GM12892 (cell line): ENCODE data around the gene PLK3.

Experiments
- POLR2A ChIP-seq: IDR thresholded peaks from 2 replicates; pipeline ENCODE4 v1.6.1; 2011; ENCODE audit warnings: low read depth, low read length, control low read depth
- POLR2AphosphoS5 ChIP-seq: IDR thresholded peaks from 2 replicates; pipeline ENCODE4 v1.6.1; 2011; ENCODE audit warnings: low read depth, low read length, control low read depth
- TAF1 ChIP-seq: IDR thresholded peaks from 2 replicates; pipeline ENCODE4 v1.6.1; 2011; ENCODE audit warnings: low read depth, mild to moderate bottlenecking, control low read depth, low read length, borderline replicate concordance

- no peak for TF ChIP-seq TAF1
- no peak for TF ChIP-seq POLR2AphosphoS5
- no peak for TF ChIP-seq POLR2A
Observed at GRCh38 chr1:44786841-44787426, 13.2 kb upstream of the PLK3 start.
